Measurements from ENCODE around the gene ZBTB21. TPM values are rescaled to one million over a fixed set of nuclear protein-coding genes. Genes with fewer than 3 reads are reported as not detected.

Gene ZBTB21
- total and polyA plus RNA-seq, 2 experiments from 2014 or later: 10.0 to 11.0 TPM

GRCh38 chr21:42012763-42013329 lies 2.7 kb upstream of the ZBTB21 start:
- Mint-ChIP-seq H3K4me1 (peaks cover 2% of the 10 kb centered on the region; the same call in 2 of the 3 replicates), H3K4me3 (peak overlapping the region; percentile 43; the same call in 1 of the 3 replicates), H3K27me3 (ENCODE audit: insufficient read depth, low read depth, poor library complexity) (peaks cover 32% of the 10 kb centered on the region), H3K36me3 (ENCODE audit: low read depth) (peaks cover 2% of the 10 kb centered on the region; the same call in 2 of the 3 replicates), H3K27ac (no peak overlapping the region), H3K9me3 (no peaks in the 10 kb centered on the region)
- H3K79me2 ChIP-seq (replicated peaks; ENCODE audit: insufficient read depth): peaks cover 11% of the 10 kb centered on the region
- no peak overlapping the region for H3K27ac ChIP-seq (ENCODE audit: low read depth)
- no peak overlapping the region for H3K4me2 ChIP-seq
- peaks cover 2% of the 10 kb centered on the region; the same call in 1 of the 2 replicates for H3F3A ChIP-seq (replicated peaks; ENCODE audit: low read depth)
- H4K20me1 ChIP-seq (replicated peaks; ENCODE audit: insufficient read depth): no peaks in the 10 kb centered on the region; the same call in 1 of the 2 replicates
- DNase-seq (ENCODE audit: low spot score) (no peak), ATAC-seq (no peak)
- H3K27me3 ChIP-seq (ENCODE audit: insufficient read depth): peaks cover 30% of the 10 kb centered on the region
- H3K9me2 ChIP-seq (ENCODE audit: insufficient read depth): no peaks in the 10 kb centered on the region
- H2AFZ ChIP-seq: no peak overlapping the region
- H3K4me3 ChIP-seq: no peak overlapping the region
- peaks cover 10% of the 10 kb centered on the region; the same call in 1 of the 2 replicates for H3K4me1 ChIP-seq (ENCODE audit: insufficient read depth)
- H3K36me3 ChIP-seq (ENCODE audit: insufficient read depth): no peaks in the 10 kb centered on the region
- TF ChIP-seq, protein P1, sequence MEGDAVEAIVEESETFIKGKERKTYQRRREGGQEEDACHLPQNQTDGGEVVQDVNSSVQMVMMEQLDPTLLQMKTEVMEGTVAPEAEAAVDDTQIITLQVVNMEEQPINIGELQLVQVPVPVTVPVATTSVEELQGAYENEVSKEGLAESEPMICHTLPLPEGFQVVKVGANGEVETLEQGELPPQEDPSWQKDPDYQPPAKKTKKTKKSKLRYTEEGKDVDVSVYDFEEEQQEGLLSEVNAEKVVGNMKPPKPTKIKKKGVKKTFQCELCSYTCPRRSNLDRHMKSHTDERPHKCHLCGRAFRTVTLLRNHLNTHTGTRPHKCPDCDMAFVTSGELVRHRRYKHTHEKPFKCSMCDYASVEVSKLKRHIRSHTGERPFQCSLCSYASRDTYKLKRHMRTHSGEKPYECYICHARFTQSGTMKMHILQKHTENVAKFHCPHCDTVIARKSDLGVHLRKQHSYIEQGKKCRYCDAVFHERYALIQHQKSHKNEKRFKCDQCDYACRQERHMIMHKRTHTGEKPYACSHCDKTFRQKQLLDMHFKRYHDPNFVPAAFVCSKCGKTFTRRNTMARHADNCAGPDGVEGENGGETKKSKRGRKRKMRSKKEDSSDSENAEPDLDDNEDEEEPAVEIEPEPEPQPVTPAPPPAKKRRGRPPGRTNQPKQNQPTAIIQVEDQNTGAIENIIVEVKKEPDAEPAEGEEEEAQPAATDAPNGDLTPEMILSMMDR (conservative IDR thresholded peaks at IDR 0.05; ENCODE audit: low read depth in 2 of 2): no peak
- TF ChIP-seq REST (IDR thresholded peaks at IDR 0.05; ENCODE audit: unreplicated experiment) (no peak), CREB1 (CRISPR knock-in tag; IDR thresholded peaks at IDR 0.05; ENCODE audit: low read depth) (no peak), POLR2AphosphoS5 (IDR thresholded peaks at IDR 0.05; ENCODE audit: low read depth) (no peak), STAT1 (IDR thresholded peaks at IDR 0.05; ENCODE audit: unreplicated experiment) (no peak), EZH2phosphoT487 (IDR thresholded peaks at IDR 0.05; ENCODE audit: unreplicated experiment) (no peak), ETS1 (IDR thresholded peaks at IDR 0.05) (no peak), ZNF114 (CRISPR knock-in tag; IDR thresholded peaks at IDR 0.05) (no peak)
- TF ChIP-seq, protein P2, sequence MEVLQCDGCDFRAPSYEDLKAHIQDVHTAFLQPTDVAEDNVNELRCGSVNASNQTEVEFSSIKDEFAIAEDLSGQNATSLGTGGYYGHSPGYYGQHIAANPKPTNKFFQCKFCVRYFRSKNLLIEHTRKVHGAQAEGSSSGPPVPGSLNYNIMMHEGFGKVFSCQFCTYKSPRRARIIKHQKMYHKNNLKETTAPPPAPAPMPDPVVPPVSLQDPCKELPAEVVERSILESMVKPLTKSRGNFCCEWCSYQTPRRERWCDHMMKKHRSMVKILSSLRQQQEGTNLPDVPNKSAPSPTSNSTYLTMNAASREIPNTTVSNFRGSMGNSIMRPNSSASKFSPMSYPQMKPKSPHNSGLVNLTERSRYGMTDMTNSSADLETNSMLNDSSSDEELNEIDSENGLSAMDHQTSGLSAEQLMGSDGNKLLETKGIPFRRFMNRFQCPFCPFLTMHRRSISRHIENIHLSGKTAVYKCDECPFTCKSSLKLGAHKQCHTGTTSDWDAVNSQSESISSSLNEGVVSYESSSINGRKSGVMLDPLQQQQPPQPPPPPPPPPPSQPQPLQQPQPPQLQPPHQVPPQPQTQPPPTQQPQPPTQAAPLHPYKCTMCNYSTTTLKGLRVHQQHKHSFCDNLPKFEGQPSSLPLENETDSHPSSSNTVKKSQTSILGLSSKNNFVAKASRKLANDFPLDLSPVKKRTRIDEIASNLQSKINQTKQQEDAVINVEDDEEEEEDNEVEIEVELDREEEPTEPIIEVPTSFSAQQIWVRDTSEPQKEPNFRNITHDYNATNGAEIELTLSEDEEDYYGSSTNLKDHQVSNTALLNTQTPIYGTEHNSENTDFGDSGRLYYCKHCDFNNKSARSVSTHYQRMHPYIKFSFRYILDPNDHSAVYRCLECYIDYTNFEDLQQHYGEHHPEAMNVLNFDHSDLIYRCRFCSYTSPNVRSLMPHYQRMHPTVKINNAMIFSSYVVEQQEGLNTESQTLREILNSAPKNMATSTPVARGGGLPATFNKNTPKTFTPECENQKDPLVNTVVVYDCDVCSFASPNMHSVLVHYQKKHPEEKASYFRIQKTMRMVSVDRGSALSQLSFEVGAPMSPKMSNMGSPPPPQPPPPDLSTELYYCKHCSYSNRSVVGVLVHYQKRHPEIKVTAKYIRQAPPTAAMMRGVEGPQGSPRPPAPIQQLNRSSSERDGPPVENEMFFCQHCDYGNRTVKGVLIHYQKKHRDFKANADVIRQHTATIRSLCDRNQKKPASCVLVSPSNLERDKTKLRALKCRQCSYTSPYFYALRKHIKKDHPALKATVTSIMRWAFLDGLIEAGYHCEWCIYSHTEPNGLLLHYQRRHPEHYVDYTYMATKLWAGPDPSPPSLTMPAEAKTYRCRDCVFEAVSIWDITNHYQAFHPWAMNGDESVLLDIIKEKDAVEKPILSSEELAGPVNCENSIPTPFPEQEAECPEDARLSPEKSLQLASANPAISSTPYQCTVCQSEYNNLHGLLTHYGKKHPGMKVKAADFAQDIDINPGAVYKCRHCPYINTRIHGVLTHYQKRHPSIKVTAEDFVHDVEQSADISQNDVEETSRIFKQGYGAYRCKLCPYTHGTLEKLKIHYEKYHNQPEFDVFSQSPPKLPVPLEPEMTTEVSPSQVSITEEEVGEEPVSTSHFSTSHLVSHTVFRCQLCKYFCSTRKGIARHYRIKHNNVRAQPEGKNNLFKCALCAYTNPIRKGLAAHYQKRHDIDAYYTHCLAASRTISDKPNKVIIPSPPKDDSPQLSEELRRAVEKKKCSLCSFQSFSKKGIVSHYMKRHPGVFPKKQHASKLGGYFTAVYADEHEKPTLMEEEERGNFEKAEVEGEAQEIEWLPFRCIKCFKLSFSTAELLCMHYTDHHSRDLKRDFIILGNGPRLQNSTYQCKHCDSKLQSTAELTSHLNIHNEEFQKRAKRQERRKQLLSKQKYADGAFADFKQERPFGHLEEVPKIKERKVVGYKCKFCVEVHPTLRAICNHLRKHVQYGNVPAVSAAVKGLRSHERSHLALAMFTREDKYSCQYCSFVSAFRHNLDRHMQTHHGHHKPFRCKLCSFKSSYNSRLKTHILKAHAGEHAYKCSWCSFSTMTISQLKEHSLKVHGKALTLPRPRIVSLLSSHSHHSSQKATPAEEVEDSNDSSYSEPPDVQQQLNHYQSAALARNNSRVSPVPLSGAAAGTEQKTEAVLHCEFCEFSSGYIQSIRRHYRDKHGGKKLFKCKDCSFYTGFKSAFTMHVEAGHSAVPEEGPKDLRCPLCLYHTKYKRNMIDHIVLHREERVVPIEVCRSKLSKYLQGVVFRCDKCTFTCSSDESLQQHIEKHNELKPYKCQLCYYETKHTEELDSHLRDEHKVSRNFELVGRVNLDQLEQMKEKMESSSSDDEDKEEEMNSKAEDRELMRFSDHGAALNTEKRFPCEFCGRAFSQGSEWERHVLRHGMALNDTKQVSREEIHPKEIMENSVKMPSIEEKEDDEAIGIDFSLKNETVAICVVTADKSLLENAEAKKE (CRISPR knock-in tag; IDR thresholded peaks at IDR 0.05): no peak
